ENCODE measurements around the gene PCCB.

Gene PCCB

DNA sequence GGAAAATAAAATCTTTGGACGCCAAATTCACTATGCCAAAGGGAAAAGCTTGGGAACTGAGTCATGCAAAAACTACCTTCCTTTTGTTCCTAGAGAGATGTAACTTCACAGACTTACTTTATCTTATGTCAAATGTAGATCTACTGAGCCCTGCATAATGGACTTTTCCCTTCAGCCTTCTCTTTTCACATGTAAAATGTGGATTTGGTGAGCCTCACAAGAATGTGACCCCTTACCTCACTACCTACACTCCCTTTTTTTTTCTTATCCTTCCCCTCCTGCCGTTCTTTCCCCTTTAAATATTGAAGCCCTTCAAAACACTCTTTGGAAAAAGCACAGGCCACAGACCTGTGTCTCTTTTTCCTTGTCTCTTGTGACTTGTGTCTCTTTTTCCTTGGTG, 14.0 kb upstream of the PCCB start:
- in situ Hi-C loops (cut with HindIII; ENCODE audit: low sequenced_read_pairs), result no loop called here

DNA sequence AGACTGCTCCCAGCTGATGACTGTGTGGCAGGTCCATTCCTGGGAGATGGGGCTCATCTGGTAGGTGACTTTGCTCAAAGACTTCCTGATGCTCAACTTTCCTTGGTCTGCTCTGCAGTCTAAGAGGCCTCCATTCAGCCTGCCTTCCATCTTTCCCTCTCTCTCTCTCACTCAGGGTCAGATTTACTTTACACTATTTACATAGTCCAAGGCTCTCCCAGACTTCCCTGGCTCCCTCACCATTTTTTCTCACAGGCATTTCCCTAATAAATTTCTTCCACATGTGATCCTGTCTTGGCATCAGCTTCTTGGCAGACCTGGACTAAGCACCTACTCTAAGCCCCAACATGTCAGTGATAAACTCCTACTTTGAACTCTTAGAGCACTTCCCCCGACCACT, 13.0 kb upstream of the PCCB start:
- DNase-seq (ENCODE audit: low read depth), result no peak
- no peak overlapping the region for H3K4me3 ChIP-seq (ENCODE audit: low read depth, low read length)
- TF ChIP-seq, protein P1, sequence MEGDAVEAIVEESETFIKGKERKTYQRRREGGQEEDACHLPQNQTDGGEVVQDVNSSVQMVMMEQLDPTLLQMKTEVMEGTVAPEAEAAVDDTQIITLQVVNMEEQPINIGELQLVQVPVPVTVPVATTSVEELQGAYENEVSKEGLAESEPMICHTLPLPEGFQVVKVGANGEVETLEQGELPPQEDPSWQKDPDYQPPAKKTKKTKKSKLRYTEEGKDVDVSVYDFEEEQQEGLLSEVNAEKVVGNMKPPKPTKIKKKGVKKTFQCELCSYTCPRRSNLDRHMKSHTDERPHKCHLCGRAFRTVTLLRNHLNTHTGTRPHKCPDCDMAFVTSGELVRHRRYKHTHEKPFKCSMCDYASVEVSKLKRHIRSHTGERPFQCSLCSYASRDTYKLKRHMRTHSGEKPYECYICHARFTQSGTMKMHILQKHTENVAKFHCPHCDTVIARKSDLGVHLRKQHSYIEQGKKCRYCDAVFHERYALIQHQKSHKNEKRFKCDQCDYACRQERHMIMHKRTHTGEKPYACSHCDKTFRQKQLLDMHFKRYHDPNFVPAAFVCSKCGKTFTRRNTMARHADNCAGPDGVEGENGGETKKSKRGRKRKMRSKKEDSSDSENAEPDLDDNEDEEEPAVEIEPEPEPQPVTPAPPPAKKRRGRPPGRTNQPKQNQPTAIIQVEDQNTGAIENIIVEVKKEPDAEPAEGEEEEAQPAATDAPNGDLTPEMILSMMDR (IDR thresholded peaks at IDR 0.05; ENCODE audit: low read depth, low read length, missing control alignments), result no peak
- in situ Hi-C loops (cut with HindIII; ENCODE audit: low sequenced_read_pairs), result no loop called here

More for the DNA sequence above, 14.0 kb upstream of the PCCB start:
- TF ChIP-seq, protein P1 (IDR thresholded peaks at IDR 0.05; ENCODE audit: low read depth, low read length, missing control alignments), result no peak
- H3K4me3 ChIP-seq (ENCODE audit: low read depth, low read length), result no peak overlapping the region
- DNase-seq (ENCODE audit: low read depth), result no peak

DNA sequence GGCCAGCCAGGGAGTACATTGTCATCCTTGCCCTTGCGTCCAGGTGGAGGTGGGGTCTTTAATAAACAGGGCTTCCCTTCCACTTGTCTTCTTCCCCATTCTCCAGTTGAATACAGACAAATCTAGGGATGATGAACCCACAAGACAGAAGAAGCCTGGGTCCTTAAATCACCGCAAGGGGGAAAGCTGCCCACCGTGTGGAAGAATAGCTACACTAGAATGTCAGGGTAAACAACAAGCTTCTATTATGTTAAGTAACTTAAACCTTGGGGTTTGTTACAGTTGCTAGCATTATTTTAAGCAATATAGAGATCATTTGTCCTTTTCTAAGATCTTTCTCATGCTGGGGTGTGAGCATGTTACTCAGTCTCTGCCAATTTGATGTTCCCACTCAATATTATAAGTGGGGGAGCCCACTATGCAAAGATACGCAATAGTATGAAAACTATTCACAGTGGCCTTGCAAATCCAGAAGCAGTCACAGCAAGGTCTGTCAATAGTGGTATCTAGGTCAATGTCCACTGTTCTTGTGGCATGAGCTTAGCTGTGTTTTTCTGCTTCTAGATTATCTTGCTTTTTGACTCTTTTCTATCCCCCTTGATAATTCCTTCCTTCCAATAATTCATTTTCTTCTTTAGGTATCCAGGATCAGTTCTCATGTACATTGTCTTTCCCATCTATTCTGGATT, 12.0 kb upstream of the PCCB start:
- in situ Hi-C loops (cut with HindIII; ENCODE audit: low sequenced_read_pairs), result no loop called here
- H3K4me3 ChIP-seq (ENCODE audit: low read depth, low read length), result no peak overlapping the region
- DNase-seq (ENCODE audit: low read depth), result no peak
- TF ChIP-seq, protein P1 (IDR thresholded peaks at IDR 0.05; ENCODE audit: low read depth, low read length, missing control alignments), result no peak

DNA sequence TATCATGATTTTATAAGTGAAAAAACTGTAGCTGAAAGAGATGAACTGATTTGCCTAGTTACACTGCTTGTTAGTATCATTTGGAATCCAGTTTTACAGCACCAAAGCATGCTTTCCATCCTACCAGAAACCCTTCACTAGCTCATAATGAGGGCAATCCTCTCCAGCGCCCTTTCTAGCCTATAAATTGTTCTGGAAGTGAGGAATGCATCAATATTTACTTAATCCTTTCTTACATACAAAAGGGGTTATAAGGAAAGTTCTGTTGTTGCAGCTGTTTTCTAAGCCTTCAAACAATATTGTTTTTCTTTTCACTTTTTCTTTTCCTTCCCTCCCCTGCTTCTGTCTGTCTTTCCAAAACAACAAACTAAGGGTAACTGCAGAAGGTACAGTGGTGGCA, 11.0 kb upstream of the PCCB start:
- in situ Hi-C loops (cut with HindIII; ENCODE audit: low sequenced_read_pairs), result no loop called here
- no peak overlapping the region for H3K4me3 ChIP-seq (ENCODE audit: low read depth, low read length)
- DNase-seq (ENCODE audit: low read depth), result no peak
- TF ChIP-seq, protein P1 (IDR thresholded peaks at IDR 0.05; ENCODE audit: low read depth, low read length, missing control alignments), result no peak

DNA sequence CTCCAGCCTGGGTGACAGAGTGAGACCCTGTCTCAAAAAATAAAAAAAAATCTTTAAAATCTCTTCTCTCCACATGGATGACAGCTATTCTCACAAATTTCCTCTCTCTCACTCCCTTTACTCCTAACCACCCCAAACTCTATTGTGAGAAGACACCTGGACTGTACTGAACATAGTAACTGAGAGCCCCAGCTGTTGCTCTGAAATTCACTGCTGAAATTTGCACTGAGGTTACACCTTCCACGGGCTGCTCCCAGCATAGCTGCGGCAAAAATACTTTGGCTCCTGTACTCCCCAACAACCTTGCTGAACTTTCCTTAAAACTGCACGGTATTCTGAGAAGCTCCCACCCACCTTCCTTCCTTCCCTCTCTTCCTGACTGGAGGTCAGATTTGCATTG, 4.4 kb upstream of the PCCB start:
- in situ Hi-C loops (cut with HindIII; ENCODE audit: low sequenced_read_pairs), result no loop called here
- TF ChIP-seq, protein P1 (IDR thresholded peaks at IDR 0.05; ENCODE audit: low read depth, low read length, missing control alignments), result no peak
- no peak overlapping the region for H3K4me3 ChIP-seq (ENCODE audit: low read depth, low read length)
- DNase-seq (ENCODE audit: low read depth), result no peak

DNA sequence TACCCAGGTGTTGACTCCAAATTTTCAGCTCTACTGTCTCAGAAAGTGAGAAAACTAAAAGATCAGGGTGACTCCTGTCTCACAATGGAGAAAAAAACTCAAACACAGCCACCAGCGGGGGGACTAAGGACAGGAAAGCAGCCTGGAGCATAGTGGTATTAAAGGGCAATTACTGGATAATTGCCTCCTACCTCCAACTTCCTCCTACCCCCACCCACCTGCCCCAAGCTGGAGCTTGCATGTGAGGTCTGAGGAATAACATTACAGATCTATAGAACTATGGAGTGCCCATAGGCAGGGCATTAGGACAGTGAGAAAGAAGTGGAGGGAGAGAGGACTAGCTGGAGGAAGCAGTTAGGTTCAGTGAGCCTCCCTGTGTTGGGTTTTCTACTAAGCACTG, 2.7 kb upstream of the PCCB start:
- no peak overlapping the region for H3K4me3 ChIP-seq (ENCODE audit: low read depth, low read length)
- TF ChIP-seq, protein P1 (IDR thresholded peaks at IDR 0.05; ENCODE audit: low read depth, low read length, missing control alignments), result no peak
- in situ Hi-C loops (cut with HindIII; ENCODE audit: low sequenced_read_pairs), result no loop called here
- no peak for DNase-seq (ENCODE audit: low read depth)

Data from astrocyte of the cerebellum (primary cell).